H9 (cell line): Measurements from ENCODE around the gene ZNF653. TPM values are rescaled to one million over a fixed set of nuclear protein-coding genes. Genes with fewer than 3 reads are reported as not detected.
"Not testable (repeated sequence)": the region's sequence is repeated elsewhere in the genome, so short reads cannot be mapped to it uniquely, and the experiment has no call there.

ENCODE experiments used
- DNase-seq: peaks from one replicate; pipeline ENCODE4 v3.0.0-alpha.2; 2017
- H2AFZ ChIP-seq: one replicate; pipeline ENCODE4 v1.6.1; 2013; ENCODE audit warnings: mild to moderate bottlenecking, low read length, control low read depth, moderate library complexity
- H2AK5ac ChIP-seq: 2 replicates; pipeline ENCODE4 v1.6.1; 2013; ENCODE audit warnings: low read length, control low read depth, mixed read lengths; ENCODE audit not compliant: insufficient read length
- H2BK120ac ChIP-seq: one replicate; pipeline ENCODE4 v1.6.1; 2013; ENCODE audit warnings: low read depth, mild to moderate bottlenecking, low read length, control low read depth, inconsistent platforms; ENCODE audit not compliant: poor library complexity, severe bottlenecking
- H2BK12ac ChIP-seq: 2 replicates; pipeline ENCODE4 v1.6.1; 2013; ENCODE audit warnings: low read length, control low read depth, mixed read lengths, low read depth; ENCODE audit not compliant: insufficient read length
- H2BK15ac ChIP-seq: 2 replicates; pipeline ENCODE4 v1.6.1; 2013; ENCODE audit warnings: low read depth, low read length, control low read depth
- H2BK20ac ChIP-seq: one replicate; pipeline ENCODE4 v1.6.1; 2013; ENCODE audit warnings: low read depth, mild to moderate bottlenecking, low read length, control low read depth, inconsistent platforms; ENCODE audit not compliant: poor library complexity, severe bottlenecking
- H2BK5ac ChIP-seq: 2 replicates; pipeline ENCODE4 v1.6.1; 2013; ENCODE audit warnings: low read length, control low read depth, mixed read lengths; ENCODE audit not compliant: insufficient read length
- H3K14ac ChIP-seq: 2 replicates; pipeline ENCODE4 v1.6.1; 2013; ENCODE audit warnings: low read length, control low read depth; ENCODE audit not compliant: insufficient read depth
- H3K18ac ChIP-seq: 2 replicates; pipeline ENCODE4 v1.6.1; 2013; ENCODE audit warnings: low read depth, mild to moderate bottlenecking, mixed read lengths, low read length, control low read depth; ENCODE audit not compliant: insufficient read length
- H3K23ac ChIP-seq: 2 replicates; pipeline ENCODE4 v1.6.1; 2013; ENCODE audit warnings: low read length, control low read depth, mixed read lengths, low read depth; ENCODE audit not compliant: insufficient read length
- H3K23me2 ChIP-seq: 2 replicates; pipeline ENCODE4 v1.6.1; 2013; ENCODE audit warnings: low read depth, mild to moderate bottlenecking, mixed read lengths, low read length, control low read depth; ENCODE audit not compliant: insufficient read length, poor library complexity, severe bottlenecking
- H3K27ac ChIP-seq: 2 replicates; pipeline ENCODE4 v1.5.1; 2013; ENCODE audit warnings: low read length, control low read depth, mixed read lengths, low read depth; ENCODE audit not compliant: insufficient read length
- H3K27me3 ChIP-seq: 2 replicates; pipeline ENCODE4 v1.6.1; 2013; ENCODE audit warnings: low read length, control low read depth, inconsistent platforms; ENCODE audit not compliant: insufficient read depth
- H3K4ac ChIP-seq: 2 replicates; pipeline ENCODE4 v1.6.1; 2013; ENCODE audit warnings: low read depth, mild to moderate bottlenecking, control low read depth, inconsistent platforms, low read length, moderate library complexity
- H3K4me1 ChIP-seq: 2 replicates; pipeline ENCODE4 v1.6.1; 2013; ENCODE audit warnings: low read length, control low read depth, inconsistent platforms; ENCODE audit not compliant: insufficient read depth
- H3K4me2 ChIP-seq: 2 replicates; pipeline ENCODE4 v1.6.1; 2013; ENCODE audit warnings: low read length, control low read depth, mixed read lengths; ENCODE audit not compliant: insufficient read length, insufficient read depth
- H3K56ac ChIP-seq: 2 replicates; pipeline ENCODE4 v1.6.1; 2013; ENCODE audit warnings: low read depth, mild to moderate bottlenecking, mixed read lengths, low read length, control low read depth; ENCODE audit not compliant: insufficient read length
- H3K79me1 ChIP-seq: 2 replicates; pipeline ENCODE4 v1.6.1; 2013; ENCODE audit warnings: low read depth, mild to moderate bottlenecking, moderate library complexity, low read length, control low read depth, inconsistent platforms; ENCODE audit not compliant: insufficient read depth, poor library complexity, severe bottlenecking
- H3K79me2 ChIP-seq: 2 replicates; pipeline ENCODE4 v1.6.1; 2013; ENCODE audit warnings: low read length, control low read depth, inconsistent platforms; ENCODE audit not compliant: insufficient read depth
- H3K9ac ChIP-seq: 2 replicates; pipeline ENCODE4 v1.6.1; 2013; ENCODE audit warnings: low read length, control low read depth, mixed read lengths; ENCODE audit not compliant: insufficient read length; ENCODE audit errors: extremely low read depth
- H3K9me3 ChIP-seq: one replicate; pipeline ENCODE4 v1.6.1; 2013; ENCODE audit warnings: low read depth, low read length, inconsistent platforms; ENCODE audit not compliant: control insufficient read depth
- H3T11ph ChIP-seq: one replicate; pipeline ENCODE4 v1.6.1; 2013; ENCODE audit warnings: mild to moderate bottlenecking, low read length, control low read depth, inconsistent platforms
- H4K20me1 ChIP-seq: one replicate; pipeline ENCODE4 v1.6.1; 2013; ENCODE audit not compliant: control insufficient read depth, insufficient read length, insufficient read depth
- H4K5ac ChIP-seq: 2 replicates; pipeline ENCODE4 v1.6.1; 2013; ENCODE audit warnings: low read depth, mild to moderate bottlenecking, mixed read lengths, low read length, control low read depth; ENCODE audit not compliant: insufficient read length
- H4K8ac ChIP-seq: replicated peaks from 2 replicates; pipeline ENCODE4 v1.6.1; 2013; ENCODE audit warnings: low read length, control low read depth, mixed read lengths, low read depth; ENCODE audit not compliant: insufficient read length
- H4K91ac ChIP-seq: 2 replicates; pipeline ENCODE4 v1.6.1; 2013; ENCODE audit warnings: low read depth, mild to moderate bottlenecking, moderate library complexity, mixed read lengths, low read length, control low read depth; ENCODE audit not compliant: insufficient read length
- H3K27ac Mint-ChIP-seq, 3 experiments: 2 replicates in 2 of 3; 3 replicates in 1 of 3; pipeline ENCODE4 v1.8.0; 2020 to 2021; ENCODE audit warnings: mixed read lengths in 3 of 3, mild to moderate bottlenecking in 1 of 3, moderate library complexity in 1 of 3
- H3K27me3 Mint-ChIP-seq: 2 replicates; pipeline ENCODE4 v1.8.0; 2021; ENCODE audit warnings: low read depth, mild to moderate bottlenecking, moderate library complexity, mixed read lengths
- H3K36me3 Mint-ChIP-seq, 3 experiments: 2 replicates in 2 of 3; 3 replicates in 1 of 3; pipeline ENCODE4 v1.8.0; 2020 to 2021; ENCODE audit warnings: low read depth in 3 of 3, mixed read lengths in 3 of 3; ENCODE audit not compliant: insufficient read depth in 1 of 3
- H3K4me1 Mint-ChIP-seq, 2 experiments: 2 replicates each; pipeline ENCODE4 v1.8.0; 2020; ENCODE audit warnings: mixed read lengths in 2 of 2
- H3K4me3 Mint-ChIP-seq, 2 experiments: 2 replicates in 1 of 2; 3 replicates in 1 of 2; pipeline ENCODE4 v1.8.0; 2020 to 2021; ENCODE audit warnings: mild to moderate bottlenecking in 2 of 2, mixed read lengths in 2 of 2, moderate library complexity in 1 of 2
- H3K9me3 Mint-ChIP-seq, 2 experiments: 2 replicates in 1 of 2; 3 replicates in 1 of 2; pipeline ENCODE4 v1.8.0; 2020; ENCODE audit warnings: mild to moderate bottlenecking in 2 of 2, mixed read lengths in 2 of 2, moderate library complexity in 1 of 2
- WGBS: extraction: QIAGEN DNeasy Blood & Tissue Kit; methylation state at CpG from one replicate; pipeline ENCODE4 v1.1.7; 2013; ENCODE audit warnings: missing lambda C conversion rate, low lambda C conversion rate, mixed read lengths; ENCODE audit not compliant: insufficient read length; ENCODE audit errors: extremely low coverage; 5-methylcytosine and 5-hydroxymethylcytosine counted together
- total RNA-seq: library from RNA; stranded (reverse); gene quantifications from 2 replicates; pipeline ENCODE4 v1.2.1, GENCODE V29; 2021
- TF ChIP-seq, protein P1 (sequence below): fragments of 200-600 bp; sonication (generic); conservative IDR thresholded peaks from 3 replicates; pipeline ENCODE4 v1.8.0; 2021; ENCODE audit warnings: antibody characterized with exemption, mild to moderate bottlenecking

ZNF653 gene
- total RNA-seq, 1 experiment from 2014 or later = 11.6 TPM

DNA sequence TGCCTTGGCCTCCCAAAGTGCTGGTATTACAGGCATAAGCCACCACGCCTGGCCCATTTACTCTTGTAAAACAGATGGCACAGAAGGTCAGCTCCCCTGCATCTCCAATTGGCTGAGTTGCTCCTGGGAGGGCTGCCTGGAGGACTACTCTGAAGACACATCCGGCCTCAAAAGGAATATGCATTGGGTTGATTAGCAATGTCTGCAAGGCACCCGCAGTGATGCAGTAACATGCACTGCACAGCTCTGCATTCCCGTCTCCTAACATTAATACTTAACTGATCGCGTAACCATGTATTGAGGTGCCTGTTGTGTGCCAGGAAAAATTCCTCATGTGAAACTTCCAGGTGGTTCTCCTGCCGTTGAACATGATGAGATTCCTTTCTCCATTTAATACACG lies 29.8 kb downstream of the ZNF653 start:
- Histone ChIP-seq H3K56ac (no peak overlapping the region), H3T11ph (no peak overlapping the region), H4K5ac (no peak overlapping the region), H2BK15ac (no peak overlapping the region), H3K79me2 (no peaks in the 10 kb centered on the region), H2BK20ac (no peak overlapping the region), H4K8ac (no peak overlapping the region), H3K27me3 (peaks cover 4% of the 10 kb centered on the region), H3K9ac (no peak overlapping the region), H2AFZ (no peak overlapping the region), H2BK12ac (no peak overlapping the region), H3K23ac (no peak overlapping the region), H3K18ac (no peak overlapping the region), H2BK120ac (no peak overlapping the region), H2AK5ac (no peak overlapping the region), H3K9me3 (no peaks in the 10 kb centered on the region), H3K27ac (no peak overlapping the region), H3K79me1 (no peaks in the 10 kb centered on the region), H3K4me1 (no peaks in the 10 kb centered on the region), H3K23me2 (no peaks in the 10 kb centered on the region), H3K4me2 (no peak overlapping the region), H2BK5ac (no peak overlapping the region), H3K14ac (no peak overlapping the region), H4K20me1 (no peaks in the 10 kb centered on the region), H3K4ac (no peak overlapping the region), H4K91ac (no peak overlapping the region)
- H3K27me3 Mint-ChIP-seq = peaks cover 42% of the 10 kb centered on the region
- H3K4me3 Mint-ChIP-seq = no peak overlapping the region
- H3K27ac Mint-ChIP-seq = peak overlapping the region in 1 of 3 experiments; percentile 1; a peak in 1 of 7 replicates
- H3K9me3 Mint-ChIP-seq = 0 out of 5 replicates have a peak, but pooled peaks cover 0 to 2% of the 10 kb centered on the region in 2 experiments
- TF ChIP-seq, protein P1, sequence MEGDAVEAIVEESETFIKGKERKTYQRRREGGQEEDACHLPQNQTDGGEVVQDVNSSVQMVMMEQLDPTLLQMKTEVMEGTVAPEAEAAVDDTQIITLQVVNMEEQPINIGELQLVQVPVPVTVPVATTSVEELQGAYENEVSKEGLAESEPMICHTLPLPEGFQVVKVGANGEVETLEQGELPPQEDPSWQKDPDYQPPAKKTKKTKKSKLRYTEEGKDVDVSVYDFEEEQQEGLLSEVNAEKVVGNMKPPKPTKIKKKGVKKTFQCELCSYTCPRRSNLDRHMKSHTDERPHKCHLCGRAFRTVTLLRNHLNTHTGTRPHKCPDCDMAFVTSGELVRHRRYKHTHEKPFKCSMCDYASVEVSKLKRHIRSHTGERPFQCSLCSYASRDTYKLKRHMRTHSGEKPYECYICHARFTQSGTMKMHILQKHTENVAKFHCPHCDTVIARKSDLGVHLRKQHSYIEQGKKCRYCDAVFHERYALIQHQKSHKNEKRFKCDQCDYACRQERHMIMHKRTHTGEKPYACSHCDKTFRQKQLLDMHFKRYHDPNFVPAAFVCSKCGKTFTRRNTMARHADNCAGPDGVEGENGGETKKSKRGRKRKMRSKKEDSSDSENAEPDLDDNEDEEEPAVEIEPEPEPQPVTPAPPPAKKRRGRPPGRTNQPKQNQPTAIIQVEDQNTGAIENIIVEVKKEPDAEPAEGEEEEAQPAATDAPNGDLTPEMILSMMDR = no peak
- WGBS = no CpG with 5 or more reads among the region's 8 CpGs
- H3K36me3 Mint-ChIP-seq = no peaks in the 10 kb centered on the region
- peaks cover 0 to 9% of the 10 kb centered on the region in 2 experiments; a peak in 2 of 4 replicates for H3K4me1 Mint-ChIP-seq
- DNase-seq = no peak

DNA sequence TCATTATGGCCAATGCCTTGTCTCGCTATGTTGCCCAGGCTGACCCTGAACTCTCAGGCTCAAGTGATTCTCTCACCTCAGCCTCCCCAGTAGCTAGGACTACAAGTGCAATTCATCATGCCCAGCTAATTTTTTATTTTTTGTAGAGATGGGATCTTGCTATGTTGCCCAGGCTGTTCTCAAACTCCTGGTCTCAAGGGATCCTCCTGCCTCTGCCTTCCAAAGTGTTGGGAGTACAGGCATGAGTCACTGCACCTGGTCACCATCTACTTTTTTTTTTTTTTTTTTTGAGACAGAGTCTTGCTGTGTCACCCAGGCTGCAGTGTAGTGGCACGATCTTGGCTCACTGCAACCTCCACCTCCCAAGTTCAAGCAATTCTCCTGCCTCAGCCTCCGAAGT lies 30.3 kb downstream of the ZNF653 start:
- H3K4me3 Mint-ChIP-seq, H3K27ac Mint-ChIP-seq, H3K56ac ChIP-seq, H4K91ac ChIP-seq, H2AFZ ChIP-seq, DNase-seq, H3K36me3 Mint-ChIP-seq, H4K5ac ChIP-seq, H2BK15ac ChIP-seq, H3K14ac ChIP-seq, H3K4me2 ChIP-seq, H2BK20ac ChIP-seq, H3K4me1 ChIP-seq, H3K4me1 Mint-ChIP-seq, H4K8ac ChIP-seq, H3K9ac ChIP-seq, H3K9me3 Mint-ChIP-seq, H3K27me3 ChIP-seq, H3K23me2 ChIP-seq, H2AK5ac ChIP-seq, H2BK12ac ChIP-seq, H2BK5ac ChIP-seq, H3K18ac ChIP-seq, H3T11ph ChIP-seq, H4K20me1 ChIP-seq, H3K23ac ChIP-seq, H3K79me2 ChIP-seq, H3K27ac ChIP-seq, H3K4ac ChIP-seq, H3K9me3 ChIP-seq, H2BK120ac ChIP-seq, H3K79me1 ChIP-seq: not testable (repeated sequence)
- H3K27me3 Mint-ChIP-seq = peaks cover 38% of the 10 kb centered on the region
- no CpG with 5 or more reads among the region's 3 CpGs for WGBS
